ENCODE data around the gene AVPI1. TPM values are rescaled to one million over a fixed set of nuclear protein-coding genes. Genes with fewer than 3 reads are reported as not detected.
A peak's percentile ranks its signal among the peaks of the same experiment; 100 is the strongest.

AVPI1 gene
- total and polyA plus RNA-seq, 4 donors = 15.1 to 26.8 (median 17.8) TPM

DNA sequence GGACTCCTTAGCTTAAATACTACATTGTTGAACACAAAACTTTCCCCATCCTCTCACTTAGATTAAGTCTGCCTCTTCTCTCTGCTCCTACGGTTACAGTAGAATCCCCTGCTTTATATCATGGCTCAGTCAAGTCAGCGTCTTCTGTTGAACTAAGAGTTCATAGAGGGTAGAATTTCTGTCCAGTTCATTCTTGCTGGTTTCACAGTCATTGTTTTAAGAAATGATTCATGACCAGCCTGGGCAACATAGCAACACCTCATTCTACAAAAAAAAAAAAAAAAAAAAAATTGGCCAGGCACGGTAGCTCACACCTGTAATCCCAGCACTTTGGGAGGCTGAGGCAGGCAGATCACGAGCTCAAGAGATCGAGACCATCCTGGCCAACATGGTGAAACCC is 46.2 kb upstream of the AVPI1 start:
- Histone ChIP-seq H3K9me3 (ENCODE audit: control insufficient read depth in 4 of 4, insufficient read depth in 3 of 4, low read length in 3 of 4) (peaks cover 0 to 4% (median 0%) of the 10 kb centered on the region in 4 donors), H3K27ac (ENCODE audit: low read depth in 1 of 2, low read length in 1 of 2) (no peak overlapping the region), H3K4me3 (no peak overlapping the region), H3K9ac (ENCODE audit: insufficient read depth in 1 of 2, low read length in 2 of 2) (no peak overlapping the region), H3K36me3 (ENCODE audit: control insufficient read depth in 4 of 4, insufficient read depth in 4 of 4, low read length in 4 of 4) (no peaks in the 10 kb centered on the region), H3K27me3 (ENCODE audit: control insufficient read depth in 3 of 3, insufficient read depth in 3 of 3, low read length in 2 of 3) (no peaks in the 10 kb centered on the region), H3K4me1 (ENCODE audit: control insufficient read depth in 5 of 5, insufficient read depth in 5 of 5, low read length in 5 of 5) (peaks cover 0 to 8% (median 3%) of the 10 kb centered on the region in 5 donors)
- TF ChIP-seq, protein P1, sequence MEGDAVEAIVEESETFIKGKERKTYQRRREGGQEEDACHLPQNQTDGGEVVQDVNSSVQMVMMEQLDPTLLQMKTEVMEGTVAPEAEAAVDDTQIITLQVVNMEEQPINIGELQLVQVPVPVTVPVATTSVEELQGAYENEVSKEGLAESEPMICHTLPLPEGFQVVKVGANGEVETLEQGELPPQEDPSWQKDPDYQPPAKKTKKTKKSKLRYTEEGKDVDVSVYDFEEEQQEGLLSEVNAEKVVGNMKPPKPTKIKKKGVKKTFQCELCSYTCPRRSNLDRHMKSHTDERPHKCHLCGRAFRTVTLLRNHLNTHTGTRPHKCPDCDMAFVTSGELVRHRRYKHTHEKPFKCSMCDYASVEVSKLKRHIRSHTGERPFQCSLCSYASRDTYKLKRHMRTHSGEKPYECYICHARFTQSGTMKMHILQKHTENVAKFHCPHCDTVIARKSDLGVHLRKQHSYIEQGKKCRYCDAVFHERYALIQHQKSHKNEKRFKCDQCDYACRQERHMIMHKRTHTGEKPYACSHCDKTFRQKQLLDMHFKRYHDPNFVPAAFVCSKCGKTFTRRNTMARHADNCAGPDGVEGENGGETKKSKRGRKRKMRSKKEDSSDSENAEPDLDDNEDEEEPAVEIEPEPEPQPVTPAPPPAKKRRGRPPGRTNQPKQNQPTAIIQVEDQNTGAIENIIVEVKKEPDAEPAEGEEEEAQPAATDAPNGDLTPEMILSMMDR (IDR thresholded peaks at IDR 0.05; ENCODE audit: control extremely low read depth, extremely low read depth) = no peak
- DNase-seq = no peak
- ATAC-seq (ENCODE audit: insufficient read depth, low FRiP score) = no peak
- WGBS, 2 donors = 89 to 90% methylated on average over 5 of the region's 5 CpGs

DNA sequence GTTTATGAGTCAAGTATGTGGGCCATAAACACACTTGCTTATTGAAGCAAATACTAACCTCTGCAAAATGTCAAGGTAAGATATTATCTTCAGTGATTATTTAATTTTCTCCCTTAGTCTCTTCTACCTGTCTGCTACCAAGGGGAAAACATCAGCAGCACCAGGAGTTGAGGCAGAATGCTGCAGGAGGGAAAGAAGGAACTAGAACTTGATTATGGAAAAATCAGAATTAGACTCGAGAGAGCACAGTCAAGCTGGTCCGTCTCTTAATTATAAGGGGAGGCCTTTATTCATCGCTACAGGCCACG is 45.0 kb upstream of the AVPI1 start:
- 76% methylated on average over 4 of the region's 4 CpGs for WGBS, 2 donors
- Histone ChIP-seq H3K9me3 (ENCODE audit: control insufficient read depth in 4 of 4, insufficient read depth in 3 of 4, low read length in 3 of 4) (peaks cover 0 to 4% (median 0%) of the 10 kb centered on the region in 4 donors), H3K36me3 (ENCODE audit: control insufficient read depth in 4 of 4, insufficient read depth in 4 of 4, low read length in 4 of 4) (no peaks in the 10 kb centered on the region), H3K4me1 (ENCODE audit: control insufficient read depth in 5 of 5, insufficient read depth in 5 of 5, low read length in 5 of 5) (peaks cover 0 to under 1% (median 0%) of the 10 kb centered on the region in 5 donors), H3K27ac (ENCODE audit: low read depth in 1 of 2, low read length in 1 of 2) (no peak overlapping the region), H3K9ac (ENCODE audit: insufficient read depth in 1 of 2, low read length in 2 of 2) (no peak overlapping the region), H3K27me3 (ENCODE audit: control insufficient read depth in 3 of 3, insufficient read depth in 3 of 3, low read length in 2 of 3) (no peaks in the 10 kb centered on the region), H3K4me3 (no peak overlapping the region)
- TF ChIP-seq, protein P1 (IDR thresholded peaks at IDR 0.05; ENCODE audit: control extremely low read depth, extremely low read depth) = no peak
- no peak for DNase-seq
- no peak for ATAC-seq (ENCODE audit: insufficient read depth, low FRiP score)

DNA sequence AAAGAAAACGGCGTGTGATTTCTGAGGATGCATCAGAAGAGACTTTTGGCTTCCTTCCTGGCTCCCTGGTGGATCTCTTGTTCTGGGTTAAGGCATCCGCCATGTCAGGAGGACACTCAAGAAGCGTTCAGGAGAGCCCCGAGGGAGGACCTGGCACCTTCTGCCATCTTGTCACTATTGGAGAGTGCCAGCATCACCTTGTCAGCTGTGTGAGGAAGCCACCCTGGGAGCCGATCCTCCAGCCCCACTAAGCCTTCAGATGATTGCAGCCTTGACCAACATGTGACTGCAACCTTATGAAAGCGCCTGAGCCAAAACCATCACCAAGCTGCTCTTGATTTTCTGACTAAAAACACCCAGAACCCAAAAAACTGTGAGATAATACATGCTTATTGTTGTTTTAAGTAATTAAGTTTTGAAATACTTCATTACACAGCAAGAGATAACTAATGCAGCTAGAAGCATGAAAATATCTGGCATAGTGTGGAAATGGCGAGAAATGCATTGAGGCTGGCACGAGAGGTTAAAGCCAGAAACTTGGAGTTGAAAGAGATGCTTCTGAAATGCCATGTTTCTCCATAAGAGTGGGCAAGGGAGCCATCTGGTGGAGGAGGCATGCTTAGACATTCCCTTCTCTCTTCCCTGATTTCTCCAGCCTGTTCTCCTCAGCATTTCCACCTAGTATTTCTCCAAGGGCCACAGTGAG is 44.5 kb upstream of the AVPI1 start:
- no peak overlapping the region for H3K9ac ChIP-seq (ENCODE audit: insufficient read depth in 1 of 2, low read length in 2 of 2)
- 69 to 74% methylated on average over 9 of the region's 9 CpGs for WGBS, 2 donors
- H3K4me1 ChIP-seq (ENCODE audit: control insufficient read depth in 5 of 5, insufficient read depth in 5 of 5, low read length in 5 of 5) = peaks cover 0 to 6% (median 0%) of the 10 kb centered on the region in 5 donors
- no peak overlapping the region for H3K4me3 ChIP-seq
- H3K27ac ChIP-seq (ENCODE audit: low read depth in 1 of 2, low read length in 1 of 2) = no peak overlapping the region
- DNase-seq (peak; percentile 77 to 86 (median 84)), ATAC-seq (ENCODE audit: insufficient read depth, low FRiP score) (peak; percentile 86)
- H3K9me3 ChIP-seq (ENCODE audit: control insufficient read depth in 4 of 4, insufficient read depth in 3 of 4, low read length in 3 of 4) = peaks cover 0 to 3% (median 0%) of the 10 kb centered on the region in 4 donors
- H3K36me3 ChIP-seq (ENCODE audit: control insufficient read depth in 4 of 4, insufficient read depth in 4 of 4, low read length in 4 of 4) = no peaks in the 10 kb centered on the region
- TF ChIP-seq, protein P1 (IDR thresholded peaks at IDR 0.05; ENCODE audit: control extremely low read depth, extremely low read depth) = peak; percentile 91
- no peaks in the 10 kb centered on the region for H3K27me3 ChIP-seq (ENCODE audit: control insufficient read depth in 3 of 3, insufficient read depth in 3 of 3, low read length in 2 of 3)

DNA sequence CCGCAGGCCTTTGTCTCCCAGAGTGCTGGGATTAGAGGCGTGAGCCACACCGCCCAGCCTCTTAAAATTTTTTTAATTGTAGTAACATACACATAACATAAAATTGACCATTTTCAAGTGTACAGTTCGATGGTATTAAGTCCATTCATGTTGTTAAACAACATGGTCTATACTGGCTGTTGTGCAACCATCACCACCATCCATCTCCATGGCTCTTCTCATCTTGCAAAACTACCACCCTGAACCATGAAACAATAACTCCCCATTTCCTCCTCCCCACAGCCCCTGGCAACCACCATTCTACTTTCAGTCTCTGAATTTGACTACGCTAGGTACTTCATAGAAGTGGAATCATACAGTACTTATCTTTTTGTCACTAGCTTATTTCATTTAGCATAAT is 42.0 kb upstream of the AVPI1 start:
- WGBS, 2 donors = 77 to 89% methylated on average over 5 of the region's 5 CpGs
- H3K4me3 ChIP-seq = no peak overlapping the region
- H3K27me3 ChIP-seq (ENCODE audit: control insufficient read depth in 3 of 3, insufficient read depth in 3 of 3, low read length in 2 of 3) = no peaks in the 10 kb centered on the region
- no peaks in the 10 kb centered on the region for H3K36me3 ChIP-seq (ENCODE audit: control insufficient read depth in 4 of 4, insufficient read depth in 4 of 4, low read length in 4 of 4)
- H3K4me1 ChIP-seq (ENCODE audit: control insufficient read depth in 5 of 5, insufficient read depth in 5 of 5, low read length in 5 of 5) = peaks cover 0 to 8% (median 0%) of the 10 kb centered on the region in 5 donors
- no peak for ATAC-seq (ENCODE audit: insufficient read depth, low FRiP score)
- TF ChIP-seq, protein P1 (IDR thresholded peaks at IDR 0.05; ENCODE audit: control extremely low read depth, extremely low read depth) = no peak
- H3K27ac ChIP-seq (ENCODE audit: low read depth in 1 of 2, low read length in 1 of 2) = no peak overlapping the region
- H3K9ac ChIP-seq (ENCODE audit: insufficient read depth in 1 of 2, low read length in 2 of 2) = no peak overlapping the region
- H3K9me3 ChIP-seq (ENCODE audit: control insufficient read depth in 4 of 4, insufficient read depth in 3 of 4, low read length in 3 of 4) = no peaks in the 10 kb centered on the region
- DNase-seq = no peak
